MCF 10A (cell line): ENCODE results near the gene FHL3. TPM values are rescaled to one million over a fixed set of nuclear protein-coding genes. Genes with fewer than 3 reads are reported as not detected.

Source experiments
- BruUV-seq: library from RNA; stranded (reverse); fragments of 400-500 nt; replicated peaks from 2 replicates; lab custom pipeline; 2021; lab: Mats Ljungman, UMichigan
- CTCF ChIA-PET: fragments of 300-600 bp; sonication (Branson Sonifier 250); formaldehyde crosslinking; extraction: SDS; loops from one replicate; lab custom pipeline; 2021; ENCODE audit warnings: antibody characterized with exemption, inconsistent platforms; lab: Yijun Ruan, JAX
- POLR2A ChIA-PET: fragments of 300-600, 350-650 bp; sonication (Branson Sonifier 250); formaldehyde crosslinking; extraction: SDS; loops from one replicate; lab custom pipeline; 2020; ENCODE audit warnings: antibody characterized with exemption, inconsistent platforms; lab: Yijun Ruan, JAX
- DNase-seq: peaks from one replicate; pipeline ENCODE4 v3.0.0-alpha.2; 2018; ENCODE audit not compliant: unreplicated experiment
- H3K27ac Mint-ChIP-seq: one replicate; pipeline ENCODE4 v1.8.0; 2022; ENCODE audit warnings: mild to moderate bottlenecking, low read depth, mixed read lengths; ENCODE audit not compliant: unreplicated experiment
- H3K27me3 Mint-ChIP-seq: one replicate; pipeline ENCODE4 v1.8.0; 2022; ENCODE audit warnings: mixed read lengths; ENCODE audit not compliant: insufficient read depth, unreplicated experiment
- H3K36me3 Mint-ChIP-seq: one replicate; pipeline ENCODE4 v1.8.0; 2022; ENCODE audit warnings: mild to moderate bottlenecking, moderate library complexity, mixed read lengths; ENCODE audit not compliant: insufficient read depth, unreplicated experiment
- H3K4me1 Mint-ChIP-seq: one replicate; pipeline ENCODE4 v1.8.0; 2022; ENCODE audit warnings: mixed read lengths; ENCODE audit not compliant: insufficient read depth, unreplicated experiment
- H3K4me3 Mint-ChIP-seq: one replicate; pipeline ENCODE4 v1.8.0; 2022; ENCODE audit warnings: mild to moderate bottlenecking, moderate library complexity, mixed read lengths; ENCODE audit not compliant: unreplicated experiment
- H3K9me3 Mint-ChIP-seq: one replicate; pipeline ENCODE4 v1.8.0; 2022; ENCODE audit warnings: mixed read lengths; ENCODE audit not compliant: unreplicated experiment
- intact Hi-C: fragments of 100-400 bp; cut with micrococcal nuclease; formaldehyde crosslinking; loops from 2 replicates; pipeline ENCODE4 v1.14.1; 2022
- total RNA-seq: library from RNA; stranded (reverse); gene quantifications from 2 replicates; pipeline ENCODE4 v1.2.3, GENCODE V29; 2022
- TF ChIP-seq, protein P1 (sequence below): fragments of 200-600 bp; IDR thresholded peaks from one replicate; pipeline ENCODE4 v1.8.0; 2022; ENCODE audit warnings: antibody characterized with exemption, mild to moderate bottlenecking; ENCODE audit not compliant: unreplicated experiment

Gene FHL3
- total RNA-seq, 1 experiment from 2014 or later, result 18.8 TPM

DNA sequence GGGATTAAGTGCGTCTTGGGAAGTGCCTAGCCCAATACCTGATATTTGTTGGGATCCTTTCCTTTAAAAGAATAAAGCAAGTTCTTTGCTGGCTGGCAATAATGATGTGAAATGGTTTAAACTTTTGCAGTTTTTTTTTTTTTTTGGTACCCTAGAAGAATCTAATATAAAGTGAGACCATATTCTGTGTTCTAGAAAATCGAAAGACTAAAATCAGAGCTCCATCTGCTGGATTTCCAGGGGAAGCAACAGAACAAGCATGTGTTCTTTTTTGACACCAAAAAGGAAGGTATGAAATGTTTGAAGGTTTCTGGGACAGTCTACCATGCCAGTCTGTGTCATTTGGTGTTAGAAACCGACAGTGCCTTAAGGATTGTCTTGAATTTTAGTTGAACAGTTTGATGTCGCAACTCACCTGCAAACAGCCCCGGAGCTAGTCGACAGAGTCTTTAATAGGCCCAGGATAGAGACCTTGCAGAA lies 13.6 kb upstream of the FHL3 start:
- Mint-ChIP-seq H3K27me3 (no peaks in the 10 kb centered on the region), H3K9me3 (no peaks in the 10 kb centered on the region), H3K27ac (no peak overlapping the region), H3K4me1 (peaks cover 4% of the 10 kb centered on the region), H3K4me3 (no peak overlapping the region), H3K36me3 (peaks cover 87% of the 10 kb centered on the region)
- ChIA-PET POLR2A (interaction anchor here (0.6 to 1.5 kb wide), 5 partner anchors 8 to 141 kb away, joined by 3 to 4 read pairs (median 3); no protein-coding TSS in a partner anchor), CTCF (interaction anchor here (0.7 to 4.6 kb wide), 23 partner anchors 9 to 827 kb away, joined by 3 to 28 read pairs (median 4); partner anchors contain the start of gene SF3A3)
- DNase-seq, result peak; percentile 36
- no TSS peak for BruUV-seq
- intact Hi-C loops, result loop anchor here (1.0 kb wide), 2 partner anchors 30 to 129 kb away; no protein-coding TSS in a partner anchor
- TF ChIP-seq, protein P1, sequence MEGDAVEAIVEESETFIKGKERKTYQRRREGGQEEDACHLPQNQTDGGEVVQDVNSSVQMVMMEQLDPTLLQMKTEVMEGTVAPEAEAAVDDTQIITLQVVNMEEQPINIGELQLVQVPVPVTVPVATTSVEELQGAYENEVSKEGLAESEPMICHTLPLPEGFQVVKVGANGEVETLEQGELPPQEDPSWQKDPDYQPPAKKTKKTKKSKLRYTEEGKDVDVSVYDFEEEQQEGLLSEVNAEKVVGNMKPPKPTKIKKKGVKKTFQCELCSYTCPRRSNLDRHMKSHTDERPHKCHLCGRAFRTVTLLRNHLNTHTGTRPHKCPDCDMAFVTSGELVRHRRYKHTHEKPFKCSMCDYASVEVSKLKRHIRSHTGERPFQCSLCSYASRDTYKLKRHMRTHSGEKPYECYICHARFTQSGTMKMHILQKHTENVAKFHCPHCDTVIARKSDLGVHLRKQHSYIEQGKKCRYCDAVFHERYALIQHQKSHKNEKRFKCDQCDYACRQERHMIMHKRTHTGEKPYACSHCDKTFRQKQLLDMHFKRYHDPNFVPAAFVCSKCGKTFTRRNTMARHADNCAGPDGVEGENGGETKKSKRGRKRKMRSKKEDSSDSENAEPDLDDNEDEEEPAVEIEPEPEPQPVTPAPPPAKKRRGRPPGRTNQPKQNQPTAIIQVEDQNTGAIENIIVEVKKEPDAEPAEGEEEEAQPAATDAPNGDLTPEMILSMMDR, result peak; percentile 37

DNA sequence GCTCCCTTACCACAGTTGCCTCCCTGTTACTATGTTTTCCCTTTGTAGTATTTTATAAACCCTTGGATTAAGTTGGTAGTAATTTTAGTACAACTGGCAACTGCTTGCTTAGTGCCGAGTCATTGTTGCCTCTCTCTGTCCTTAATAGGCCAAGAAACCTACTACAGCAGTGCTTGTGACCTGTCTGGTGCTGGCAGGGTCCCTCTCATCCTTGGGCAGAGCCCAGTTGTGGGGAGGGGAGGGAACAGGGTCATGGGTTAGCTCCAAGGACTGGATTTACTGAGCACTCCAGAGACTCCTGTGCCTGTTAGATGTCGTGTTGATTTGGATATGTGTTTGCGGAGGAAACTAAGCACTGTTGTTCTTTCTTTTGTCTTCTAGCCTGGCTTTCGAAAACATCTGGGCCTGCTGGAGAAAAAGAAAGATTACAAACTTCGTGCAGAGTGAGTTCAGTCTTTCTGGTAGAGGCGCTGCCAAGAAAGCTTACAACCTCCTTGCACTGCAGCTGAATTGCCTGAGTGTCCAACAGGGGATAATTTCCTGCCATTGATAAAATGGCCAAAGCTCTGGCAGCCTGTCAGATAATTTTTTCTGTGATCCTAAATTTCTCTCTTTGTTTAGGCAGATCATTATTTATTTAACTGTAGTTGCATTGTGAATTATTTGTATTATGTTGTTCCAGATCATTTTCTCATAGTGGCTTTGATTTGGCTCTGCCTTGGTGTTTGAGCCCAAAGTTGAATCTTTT lies 10.8 kb upstream of the FHL3 start:
- H3K27ac Mint-ChIP-seq, result peak overlapping the region; percentile 50
- BruUV-seq, result no TSS peak
- no peak overlapping the region for H3K4me3 Mint-ChIP-seq
- TF ChIP-seq, protein P1, result no peak
- peaks cover 10% of the 10 kb centered on the region for H3K4me1 Mint-ChIP-seq
- CTCF ChIA-PET, result interaction anchor here (0.5 to 8.9 kb wide), 7 partner anchors 10 to 830 kb away, joined by 3 to 58 read pairs (median 3); no protein-coding TSS in a partner anchor
- no peak for DNase-seq
- no peaks in the 10 kb centered on the region for H3K9me3 Mint-ChIP-seq
- peaks cover 67% of the 10 kb centered on the region for H3K36me3 Mint-ChIP-seq
- H3K27me3 Mint-ChIP-seq, result no peaks in the 10 kb centered on the region
- intact Hi-C loops, result no loop called here
- POLR2A ChIA-PET, result interaction anchor here (0.7 to 4.2 kb wide), 2 partner anchors 27 to 821 kb away, joined by 3 to 19 read pairs; partner anchors contain the start of gene SF3A3

DNA sequence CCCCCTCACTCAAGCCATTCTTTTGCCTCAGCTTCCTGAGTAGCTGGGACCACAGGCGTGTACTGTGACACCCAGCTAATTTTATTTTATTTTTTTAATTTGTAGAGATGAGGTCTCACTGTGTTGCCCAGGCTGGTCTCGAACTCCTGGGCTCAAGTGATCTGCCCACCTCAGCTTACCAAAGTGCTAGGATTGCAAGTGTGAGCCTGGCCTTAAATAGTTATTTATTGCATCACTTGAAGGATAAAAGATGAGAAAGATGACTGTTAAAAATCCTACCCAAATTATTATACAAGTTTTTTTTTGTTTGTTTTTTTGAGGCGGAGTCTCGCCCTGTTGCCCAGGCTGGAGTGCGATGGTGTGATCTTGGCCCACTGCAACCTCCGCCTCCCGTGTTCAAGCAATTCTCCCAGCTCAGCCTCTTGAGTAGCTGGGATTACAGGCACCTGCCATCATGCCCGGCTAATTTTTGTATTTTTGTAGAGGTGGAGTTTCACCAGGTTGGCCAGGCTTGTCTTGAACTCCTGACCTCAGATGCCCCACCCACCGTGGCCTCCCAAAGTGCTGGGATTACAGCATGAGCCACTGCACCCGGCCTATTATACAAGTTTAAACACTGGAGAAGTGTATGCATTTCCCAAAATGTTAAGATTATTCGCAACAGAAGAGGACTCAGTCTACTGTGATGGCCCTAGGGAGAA lies 9.6 kb upstream of the FHL3 start:
- no peaks in the 10 kb centered on the region for H3K9me3 Mint-ChIP-seq
- ChIA-PET POLR2A (interaction anchor here (0.6 to 4.8 kb wide), 6 partner anchors 11 to 1011 kb away, joined by 3 to 42 read pairs (median 4); partner anchors contain the start of genes NDUFS5 and SF3A3), CTCF (interaction anchor here (0.6 to 8.9 kb wide), 7 partner anchors 12 to 1497 kb away, joined by 3 to 58 read pairs (median 5); partner anchors contain the start of gene SF3A3)
- H3K4me1 Mint-ChIP-seq, result peaks cover 10% of the 10 kb centered on the region
- DNase-seq, result no peak
- no peak overlapping the region for H3K27ac Mint-ChIP-seq
- peak overlapping the region; percentile 97 for H3K4me3 Mint-ChIP-seq
- no peaks in the 10 kb centered on the region for H3K27me3 Mint-ChIP-seq
- TF ChIP-seq, protein P1, result no peak
- BruUV-seq, result no TSS peak
- H3K36me3 Mint-ChIP-seq, result peaks cover 55% of the 10 kb centered on the region
- intact Hi-C loops, result no loop called here
